Gastroesophageal sphincter (tissue), 4 donors: ENCODE data around the gene PCSK5. TPM values are rescaled to one million over a fixed set of nuclear protein-coding genes. Genes with fewer than 3 reads are reported as not detected.

Source experiments
- ATAC-seq: fragments of 150-250 bp; one replicate; pipeline ENCODE4 v1.9.1; 2016; ENCODE audit warnings: mild to moderate bottlenecking, moderate library complexity
- H3K27ac ChIP-seq, 4 donors: fragments of 200-600 bp; sonication (generic) in 3 of 4; 1 replicate in 3 of 4; 2 replicates in 1 of 4; pipeline ENCODE4 v1.5.1; 2016 to 2019
- H3K27me3 ChIP-seq: fragments of 200-600 bp; sonication (generic); one replicate; pipeline ENCODE4 v1.5.1; 2019
- H3K36me3 ChIP-seq, 2 donors: fragments of 200-600 bp; sonication (generic); one replicate each; pipeline ENCODE4 v1.5.1; 2019; ENCODE audit warnings: control low read depth in 1 of 2
- H3K4me1 ChIP-seq, 3 donors: fragments of 200-600 bp; sonication (generic); 1 replicate in 2 of 3; 2 replicates in 1 of 3; pipeline ENCODE4 v1.5.1; 2016 to 2019; ENCODE audit warnings: control low read depth in 2 of 3
- H3K4me3 ChIP-seq, 2 donors: fragments of 200-600 bp; sonication (generic); one replicate each; pipeline ENCODE4 v1.5.1; 2019; ENCODE audit warnings: mild to moderate bottlenecking in 1 of 2, moderate library complexity in 1 of 2
- H3K9me3 ChIP-seq, 3 donors: fragments of 200-600 bp; sonication (generic); one replicate each; pipeline ENCODE4 v1.5.1; 2017 to 2019; ENCODE audit warnings: control low read depth in 2 of 3
- CTCF ChIP-seq, 4 experiments: fragments of 200-600 bp in 2 of 4; fragments of 450-650 bp in 2 of 4; sonication (generic) in 1 of 4; IDR thresholded peaks; one replicate each; pipeline ENCODE4 v1.5.1; 2017 to 2019; ENCODE audit warnings: antibody characterized with exemption in 4 of 4, mild to moderate bottlenecking in 2 of 4, moderate library complexity in 2 of 4
- EP300 ChIP-seq: sonication (generic); formaldehyde crosslinking; IDR thresholded peaks from one replicate; pipeline ENCODE4 v1.6.1; 2017; ENCODE audit warnings: antibody characterized with exemption, mild to moderate bottlenecking
- POLR2A ChIP-seq, 2 donors: fragments of 450-650 bp; IDR thresholded peaks; one replicate each; pipeline ENCODE4 v1.6.1; 2017; ENCODE audit warnings: antibody characterized with exemption in 2 of 2, mild to moderate bottlenecking in 2 of 2, moderate library complexity in 1 of 2
- POLR2AphosphoS5 ChIP-seq: sonication (generic); formaldehyde crosslinking; IDR thresholded peaks from one replicate; pipeline ENCODE4 v1.6.1; 2017; ENCODE audit warnings: antibody characterized with exemption
- WGBS, 2 donors: methylation state at CpG; one replicate each; pipeline ENCODE4 v1.1.5; 2018; ENCODE audit warnings: low coverage in 1 of 2; 5-methylcytosine and 5-hydroxymethylcytosine counted together
- total RNA-seq, 4 donors: library from RNA; depleted of rRNA; stranded (reverse); fragments of >200 nt; gene quantifications; one replicate each; pipeline ENCODE4 v1.1.0, GENCODE V29; 2016

Gene PCSK5
- total RNA-seq, 4 donors from 2014 or later = 20.1 to 37.3 (median 28.1) TPM

- TF ChIP-seq POLR2A (IDR thresholded peaks at IDR 0.05) (no peak), CTCF (IDR thresholded peaks at IDR 0.05) (no peak), EP300 (no peak), POLR2AphosphoS5 (peak; percentile 95)
- Histone ChIP-seq H3K4me3 (peak overlapping the region in 1 of 2 donors; percentile 23), H3K27ac (peak overlapping the region; percentile 82 to 84 (median 82)), H3K27me3 (no peaks in the 10 kb centered on the region), H3K36me3 (no peaks in the 10 kb centered on the region), H3K9me3 (no peaks in the 10 kb centered on the region), H3K4me1 (peaks cover 5 to 18% (median 5%) of the 10 kb centered on the region in 3 donors)
- peak; percentile 96 for ATAC-seq
- 22 to 26% methylated on average over 8 to 12 of the region's 12 CpGs for WGBS, 2 donors
Measured at GRCh38 chr9:76255781-76256455, 365.4 kb downstream of the PCSK5 start.

- ATAC-seq = no peak
- H3K36me3 ChIP-seq = no peaks in the 10 kb centered on the region
- no peak overlapping the region for H3K4me3 ChIP-seq
- H3K27ac ChIP-seq = peak overlapping the region in 3 of 4 donors; percentile 82 to 84 (median 82)
- H3K27me3 ChIP-seq = no peaks in the 10 kb centered on the region
- TF ChIP-seq POLR2A (IDR thresholded peaks at IDR 0.05) (no peak), POLR2AphosphoS5 (no peak), CTCF (IDR thresholded peaks at IDR 0.05) (no peak), EP300 (no peak)
- H3K9me3 ChIP-seq = no peaks in the 10 kb centered on the region
- WGBS, 2 donors = 40% methylated on average over 1 of the region's 7 CpGs; no CpG with 5 or more reads in 1 of the 2 donors
- peaks cover 5 to 18% (median 5%) of the 10 kb centered on the region in 3 donors for H3K4me1 ChIP-seq
Measured at GRCh38 chr9:76257311-76257710, 366.8 kb downstream of the PCSK5 start.

- WGBS, 2 donors = 100% methylated on average over 1 of the region's 1 CpG; no CpG with 5 or more reads in 1 of the 2 donors
- peaks cover 0 to 7% (median 0%) of the 10 kb centered on the region in 3 donors for H3K9me3 ChIP-seq
- no peaks in the 10 kb centered on the region for H3K27me3 ChIP-seq
- TF ChIP-seq POLR2AphosphoS5 (no peak), EP300 (no peak), CTCF (IDR thresholded peaks at IDR 0.05) (no peak), POLR2A (IDR thresholded peaks at IDR 0.05) (no peak)
- H3K36me3 ChIP-seq = no peaks in the 10 kb centered on the region
- H3K4me3 ChIP-seq = no peak overlapping the region
- H3K4me1 ChIP-seq = peaks cover 0 to 25% (median 0%) of the 10 kb centered on the region in 3 donors
- H3K27ac ChIP-seq = no peak overlapping the region
- ATAC-seq = no peak
Measured at GRCh38 chr9:76266649-76267283, 376.3 kb downstream of the PCSK5 start.

GRCh38 chr9:76267284-76267652 is 376.8 kb downstream of the PCSK5 start:
- Histone ChIP-seq H3K27ac (no peak overlapping the region), H3K36me3 (no peaks in the 10 kb centered on the region), H3K4me1 (peaks cover 0 to 25% (median 0%) of the 10 kb centered on the region in 3 donors), H3K9me3 (peaks cover 0 to 7% (median 0%) of the 10 kb centered on the region in 3 donors), H3K27me3 (no peaks in the 10 kb centered on the region), H3K4me3 (no peak overlapping the region)
- 73 to 87% methylated on average over 3 of the region's 3 CpGs for WGBS, 2 donors
- no peak for TF ChIP-seq CTCF (IDR thresholded peaks at IDR 0.05)
- TF ChIP-seq POLR2A (IDR thresholded peaks at IDR 0.05) = no peak
- TF ChIP-seq POLR2AphosphoS5 = no peak
- TF ChIP-seq EP300 = no peak
- no peak for ATAC-seq
